GM21717 (cell line): Measurements from ENCODE around the gene FGFR2.

ENCODE experiments used
- ATAC-seq: cut with Tn5 transposase; IDR thresholded peaks from one replicate; pipeline ENCODE4 v1.9.1; 2021; ENCODE audit warnings: mild to moderate bottlenecking, moderate library complexity; ENCODE audit not compliant: unreplicated experiment

Gene FGFR2

GRCh38 chr10:121459279-121459621, 139.0 kb downstream of the FGFR2 start:
- no peak for ATAC-seq

GRCh38 chr10:121457729-121458128, 140.5 kb downstream of the FGFR2 start:
- ATAC-seq: no peak

DNA sequence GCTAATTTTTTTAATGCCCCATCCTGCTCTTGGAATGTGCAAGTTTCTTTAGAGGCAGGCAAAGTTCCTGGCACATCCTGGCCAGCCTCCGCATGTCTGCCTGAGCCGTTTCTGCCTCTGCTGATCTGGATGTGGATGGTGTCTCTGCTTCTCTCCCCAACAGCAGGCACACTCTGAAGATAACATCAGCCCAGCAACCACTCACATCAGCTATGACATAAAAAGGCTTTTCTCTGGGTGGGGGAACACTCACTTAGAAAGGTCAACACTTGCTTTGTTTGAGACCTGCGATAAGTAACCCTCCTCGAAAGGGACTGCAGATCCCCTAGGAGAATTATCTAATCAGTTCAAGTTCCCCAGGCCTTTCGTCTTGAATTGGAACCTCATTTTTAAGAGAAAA, 142.9 kb downstream of the FGFR2 start:
- no peak for ATAC-seq

DNA sequence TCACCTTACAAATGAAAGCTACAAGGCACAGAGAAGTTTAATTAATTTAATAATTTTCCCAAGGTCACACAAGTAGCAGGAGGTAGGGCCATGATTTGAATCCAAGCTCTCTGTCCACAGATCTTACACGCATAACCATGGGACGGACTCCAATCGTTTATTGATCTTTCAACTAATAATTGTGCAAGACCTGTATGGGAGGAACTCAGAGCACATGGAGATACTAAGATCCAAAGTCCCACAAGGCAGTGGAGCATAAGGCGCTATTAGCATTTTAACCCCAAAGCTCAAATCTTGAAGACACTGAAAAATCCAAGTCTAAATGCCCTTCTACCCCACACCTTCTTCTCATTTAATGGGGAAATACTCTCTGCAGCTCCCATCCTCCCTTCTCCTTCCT, 143.5 kb downstream of the FGFR2 start:
- ATAC-seq: no peak

DNA sequence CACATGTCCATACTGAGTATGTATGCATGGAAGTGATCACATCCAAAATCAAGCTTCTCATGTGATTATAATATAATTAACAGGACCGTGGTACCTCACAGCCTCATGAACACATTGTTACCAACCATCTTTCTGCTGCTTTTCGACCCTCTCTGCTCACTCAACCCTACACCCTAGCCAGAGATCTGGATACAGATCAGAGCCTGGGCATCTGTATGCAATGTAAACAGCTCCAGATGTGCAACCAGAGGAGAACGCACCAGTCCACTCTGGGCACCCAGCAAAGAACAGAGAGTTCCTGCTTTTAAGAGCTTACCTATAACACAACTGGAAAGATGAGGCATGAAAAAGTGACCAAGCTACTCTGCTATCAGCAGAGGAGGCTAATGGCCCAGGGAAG, 145.1 kb downstream of the FGFR2 start:
- no peak for ATAC-seq

GRCh38 chr10:121452581-121452980, 145.7 kb downstream of the FGFR2 start:
- ATAC-seq: no peak

- ATAC-seq: no peak
These were observed 148.0 kb downstream of the FGFR2 start for GRCh38 chr10:121450247-121450646.

DNA sequence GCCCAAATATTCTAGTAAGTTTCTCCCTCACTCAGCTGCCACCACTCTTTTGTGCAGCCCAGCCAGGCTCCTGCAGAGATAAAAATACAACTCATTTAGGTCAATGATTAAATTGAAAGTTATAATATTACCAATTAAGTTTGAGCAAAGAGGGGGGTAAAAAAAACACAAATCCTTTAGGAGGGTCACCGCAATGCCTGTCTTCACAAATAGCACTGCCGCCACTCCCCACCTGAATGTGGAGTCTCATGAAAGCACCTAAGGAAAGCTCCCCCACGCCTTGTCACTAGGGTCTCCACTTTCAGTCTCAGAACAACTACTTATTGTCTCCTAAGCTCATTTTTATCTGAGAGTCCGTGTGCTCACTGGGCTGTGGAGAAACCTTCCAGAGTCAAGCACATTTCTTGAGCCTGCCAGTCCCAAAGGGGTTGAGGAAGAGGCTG, 148.7 kb downstream of the FGFR2 start:
- ATAC-seq: no peak

GRCh38 chr10:121448766-121449421, 149.3 kb downstream of the FGFR2 start:
- peak; percentile 84 for ATAC-seq

DNA sequence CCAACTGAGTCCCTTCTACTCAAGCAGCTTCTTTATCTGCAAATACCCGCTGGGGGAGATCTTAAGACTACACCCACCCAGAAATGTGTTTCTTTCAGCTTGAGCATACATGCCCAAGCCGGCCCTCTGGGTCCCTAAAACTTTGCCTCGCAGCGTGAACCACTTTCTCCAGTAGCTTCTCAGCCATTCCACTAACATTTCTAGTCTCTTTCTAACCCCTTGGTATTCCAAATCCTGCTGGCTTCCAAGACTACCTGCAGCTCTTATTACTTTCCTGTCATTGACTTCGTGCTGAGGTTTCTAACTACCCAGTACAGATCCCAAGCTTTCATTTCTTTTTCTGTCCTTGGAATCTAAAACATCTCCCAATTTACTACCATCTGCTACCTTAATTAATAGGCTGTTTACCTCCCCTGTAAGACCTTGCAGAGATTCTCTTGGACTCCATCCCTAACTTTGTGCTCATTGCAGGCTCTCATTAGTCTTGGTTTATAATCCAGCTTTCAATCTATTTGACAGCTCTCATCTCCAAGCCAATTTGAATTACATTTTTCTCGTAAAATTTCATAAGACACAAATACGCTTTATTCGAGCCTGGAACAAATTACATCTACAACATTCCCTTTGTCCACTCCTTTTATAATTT, 153.6 kb downstream of the FGFR2 start:
- no peak for ATAC-seq

GRCh38 chr10:121442086-121442935, 155.9 kb downstream of the FGFR2 start:
- no peak for ATAC-seq

DNA sequence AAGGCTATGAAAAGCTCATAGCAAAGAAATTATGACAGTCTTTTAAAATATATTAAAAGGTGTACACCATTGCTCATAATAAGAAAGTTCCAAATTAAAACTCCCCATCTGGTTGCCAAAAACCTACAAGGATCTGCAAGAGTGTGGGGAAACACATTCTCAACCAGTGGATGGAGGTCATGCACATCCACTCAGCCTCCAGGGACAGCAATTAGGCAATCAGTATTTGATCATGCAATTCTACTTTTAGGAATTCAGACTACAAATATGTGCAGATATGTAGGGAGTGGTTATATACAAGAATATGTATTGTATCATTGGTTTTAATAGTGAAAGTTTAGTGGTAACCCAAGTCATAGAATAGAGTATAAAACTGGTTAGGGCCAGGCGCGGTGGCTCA, 157.8 kb downstream of the FGFR2 start:
- no peak for ATAC-seq

- no peak for ATAC-seq
These were observed 159.9 kb downstream of the FGFR2 start for GRCh38 chr10:121438333-121438732.

DNA sequence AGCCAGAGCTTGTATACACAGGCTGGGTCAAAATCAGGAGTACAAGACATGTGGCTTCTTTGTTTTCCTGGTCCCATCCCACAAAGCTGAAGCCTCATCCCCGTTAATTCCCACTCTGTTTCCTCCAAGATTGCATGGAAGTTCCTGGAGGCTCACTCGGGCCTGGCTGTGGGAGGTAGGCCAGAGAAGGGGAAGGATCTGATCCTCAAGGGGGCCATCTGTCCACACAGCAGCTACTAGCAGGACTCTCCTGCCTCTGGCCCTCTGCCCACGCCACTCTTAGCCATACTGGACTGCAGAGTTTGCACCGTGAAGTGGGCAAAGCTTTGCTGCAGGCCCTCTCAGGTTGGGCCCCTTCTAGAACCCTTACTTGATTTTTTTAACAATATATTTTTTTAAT, 160.6 kb downstream of the FGFR2 start:
- ATAC-seq: no peak

DNA sequence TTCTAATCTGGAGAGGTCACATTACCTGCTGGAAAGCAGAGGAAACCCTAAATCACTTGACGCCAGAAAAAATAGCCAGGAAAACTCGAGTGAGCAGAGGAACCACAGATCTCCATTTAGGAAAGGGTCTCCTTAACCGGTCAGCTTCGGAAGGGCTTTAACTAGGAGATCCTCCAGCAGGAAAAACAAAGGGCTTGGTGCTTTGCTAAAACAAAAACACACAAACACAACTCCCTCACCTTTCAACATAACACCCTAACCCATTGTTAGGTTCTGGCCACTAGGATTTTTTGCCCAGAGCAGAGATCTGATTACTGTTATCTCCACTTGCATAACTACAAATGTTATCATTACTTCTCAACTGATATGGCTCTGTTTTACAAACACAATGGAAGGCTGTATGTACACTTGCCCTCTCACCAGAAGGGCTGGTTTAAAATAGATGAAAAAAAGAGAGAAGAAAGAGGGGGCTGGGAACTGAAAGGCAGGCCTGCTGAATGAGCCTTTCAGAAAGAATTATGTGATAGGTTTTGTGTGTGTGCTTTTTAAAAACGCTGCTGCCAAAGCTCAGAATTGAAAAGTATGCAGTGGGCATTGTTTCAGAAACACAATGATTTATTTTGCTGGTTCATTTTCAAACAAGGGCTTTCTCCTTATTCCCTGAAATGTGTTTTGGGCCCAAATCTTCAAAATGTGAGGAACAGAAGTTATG, 161.5 kb downstream of the FGFR2 start:
- no peak for ATAC-seq

GRCh38 chr10:121436281-121436629, 162.0 kb downstream of the FGFR2 start:
- ATAC-seq: no peak

GRCh38 chr10:121435099-121435875, 163.0 kb downstream of the FGFR2 start:
- no peak for ATAC-seq

DNA sequence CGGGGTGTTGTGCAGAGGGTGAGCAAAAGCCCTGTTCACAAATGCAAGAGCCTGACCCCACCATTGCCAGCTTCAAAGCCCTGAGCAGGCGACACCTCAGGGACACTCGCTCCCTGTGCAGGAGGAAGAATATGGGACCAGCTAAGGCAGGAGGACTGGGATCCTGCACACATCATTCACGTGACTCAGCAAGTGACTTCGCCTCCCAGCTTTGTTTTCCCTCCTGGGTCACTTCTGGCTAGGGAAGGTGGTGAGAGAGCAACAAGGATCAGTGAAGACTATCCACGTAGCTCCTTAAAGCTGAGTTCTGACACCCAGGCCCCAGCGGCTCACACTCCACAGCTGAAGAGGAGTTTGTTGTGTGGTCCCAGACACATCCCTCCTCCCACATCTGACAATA, 164.3 kb downstream of the FGFR2 start:
- no peak for ATAC-seq

DNA sequence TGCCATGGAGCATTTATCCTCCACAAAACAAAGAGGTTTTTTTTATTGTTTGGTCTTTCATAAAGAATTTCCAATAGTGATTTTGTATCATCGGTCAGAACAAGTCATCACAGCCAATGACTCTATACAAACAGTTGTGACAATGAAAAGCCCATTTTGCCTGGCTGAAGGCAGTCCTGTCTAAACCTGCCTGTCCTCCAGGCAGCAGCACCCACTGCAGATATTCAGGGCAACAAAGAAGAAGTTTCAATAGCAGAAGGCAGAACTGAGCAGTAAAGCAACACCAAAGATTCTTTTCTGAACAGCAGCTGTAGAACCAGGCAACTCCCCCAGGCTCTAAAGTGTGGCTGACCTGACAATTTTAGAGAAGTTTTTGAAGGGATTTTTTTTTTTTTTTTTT, 169.4 kb downstream of the FGFR2 start:
- no peak for ATAC-seq
